Brain pericyte (primary cell): ENCODE results near the gene HSPA12B.

Experiments
- DNase-seq: peaks from one replicate; pipeline ENCODE4 v3.0.0-alpha.2; 2012; ENCODE audit warnings: low read depth, low spot score

The HSPA12B gene

GRCh38 chr20:3765171-3765882, 32.8 kb downstream of the HSPA12B start:
- DNase-seq: no peak

DNA sequence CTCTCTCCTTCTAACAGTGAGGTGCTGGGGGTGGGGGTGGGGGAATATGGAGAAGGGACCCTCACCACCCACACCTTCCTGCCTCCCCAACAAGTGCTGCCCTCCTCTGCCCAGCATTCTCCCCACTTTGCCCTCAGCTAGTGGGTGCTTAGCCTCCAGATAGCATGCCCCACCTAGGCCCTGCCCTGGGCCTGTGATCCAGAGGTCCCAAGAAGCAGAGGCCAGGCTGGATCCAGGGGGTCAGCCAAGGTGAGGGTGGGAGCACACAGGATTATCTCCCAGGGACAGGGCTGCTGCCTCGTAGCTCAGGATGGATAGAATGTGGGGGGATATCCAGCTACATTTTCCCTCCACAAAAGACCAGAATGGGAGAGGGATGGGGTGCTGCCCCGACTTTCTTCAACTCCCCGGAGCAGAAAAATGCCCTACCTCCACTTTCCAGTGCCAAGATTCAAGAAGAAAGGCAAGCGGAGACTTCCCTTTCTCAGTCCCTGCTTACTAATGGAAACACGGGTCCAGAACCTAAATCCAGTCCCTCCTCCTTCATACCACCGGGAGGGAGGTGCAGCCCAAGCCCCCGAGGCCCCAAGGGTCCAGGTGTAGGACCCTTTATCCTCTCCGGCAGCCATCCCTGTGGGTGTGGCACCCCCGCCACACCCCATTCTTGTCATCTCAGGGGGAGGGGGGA, 34.1 kb downstream of the HSPA12B start:
- no peak for DNase-seq

GRCh38 chr20:3767110-3767426, 34.6 kb downstream of the HSPA12B start:
- no peak for DNase-seq

GRCh38 chr20:3767427-3768341, 35.2 kb downstream of the HSPA12B start, which contains the start of gene ADISSP:
TSS of gene ADISSP (minus strand) at chr20:3767753. CDS start at chr20:3760100, 7,653 bp downstream.
- peak; percentile 94 for DNase-seq

DNA sequence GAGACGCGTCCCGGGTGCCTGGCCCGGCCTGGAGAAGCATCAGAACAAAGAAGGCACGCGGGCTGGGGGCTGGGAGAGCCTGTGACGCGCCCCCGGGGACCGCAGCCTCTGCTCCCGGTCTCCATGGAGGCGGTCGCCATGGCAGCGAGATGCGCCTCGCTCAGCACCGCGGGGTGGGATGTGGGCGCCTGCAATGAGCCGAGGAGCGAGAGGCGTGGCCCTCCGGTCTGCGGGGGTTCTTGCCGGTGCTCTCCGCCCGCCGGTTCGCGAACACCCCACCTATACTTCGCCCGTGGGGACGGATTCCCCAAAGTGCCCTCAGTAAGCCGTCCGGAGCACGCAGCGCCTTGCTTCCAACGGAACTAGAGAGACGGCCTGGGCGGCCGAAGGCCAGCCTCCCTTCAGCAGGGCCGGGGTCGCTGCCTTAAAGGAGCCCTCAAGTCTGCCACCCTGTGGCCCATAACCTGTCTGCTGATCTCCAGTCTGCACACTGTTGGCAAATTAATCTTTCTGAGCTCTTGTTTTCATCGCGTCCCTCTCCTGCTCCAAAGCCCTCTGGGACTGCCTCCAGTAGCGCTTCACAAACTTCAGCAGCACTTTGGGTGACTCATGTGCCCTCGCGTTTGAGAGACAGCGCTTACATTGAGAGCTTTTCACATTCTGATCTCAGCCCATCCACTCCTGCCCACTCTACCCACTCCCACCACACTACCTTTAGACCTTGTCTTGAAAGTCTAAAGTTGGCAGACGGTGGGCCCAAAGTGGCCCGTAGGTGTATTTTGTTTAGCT, 36.1 kb downstream of the HSPA12B start:
- no peak for DNase-seq

- no peak for DNase-seq
These were observed 39.1 kb downstream of the HSPA12B start for GRCh38 chr20:3771552-3772058.

GRCh38 chr20:3775457-3776108, 43.1 kb downstream of the HSPA12B start:
- DNase-seq: no peak

DNA sequence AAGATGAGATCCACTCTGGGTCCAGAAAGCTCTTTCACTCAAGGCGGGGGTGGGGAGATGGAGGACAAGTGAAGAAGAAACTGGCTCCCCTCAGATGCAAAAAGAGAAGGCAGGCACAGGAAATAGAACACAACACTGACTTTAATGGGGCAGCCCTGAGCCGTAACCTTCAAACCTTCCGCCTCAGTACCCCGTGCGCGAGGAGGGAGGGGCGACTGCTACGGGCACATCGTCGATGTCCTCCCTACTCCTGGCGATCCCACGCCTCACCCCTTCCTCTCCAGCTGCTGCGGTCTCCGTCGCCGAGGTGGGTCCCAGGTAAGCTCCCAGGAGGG, 44.9 kb downstream of the HSPA12B start:
- no peak for DNase-seq

DNA sequence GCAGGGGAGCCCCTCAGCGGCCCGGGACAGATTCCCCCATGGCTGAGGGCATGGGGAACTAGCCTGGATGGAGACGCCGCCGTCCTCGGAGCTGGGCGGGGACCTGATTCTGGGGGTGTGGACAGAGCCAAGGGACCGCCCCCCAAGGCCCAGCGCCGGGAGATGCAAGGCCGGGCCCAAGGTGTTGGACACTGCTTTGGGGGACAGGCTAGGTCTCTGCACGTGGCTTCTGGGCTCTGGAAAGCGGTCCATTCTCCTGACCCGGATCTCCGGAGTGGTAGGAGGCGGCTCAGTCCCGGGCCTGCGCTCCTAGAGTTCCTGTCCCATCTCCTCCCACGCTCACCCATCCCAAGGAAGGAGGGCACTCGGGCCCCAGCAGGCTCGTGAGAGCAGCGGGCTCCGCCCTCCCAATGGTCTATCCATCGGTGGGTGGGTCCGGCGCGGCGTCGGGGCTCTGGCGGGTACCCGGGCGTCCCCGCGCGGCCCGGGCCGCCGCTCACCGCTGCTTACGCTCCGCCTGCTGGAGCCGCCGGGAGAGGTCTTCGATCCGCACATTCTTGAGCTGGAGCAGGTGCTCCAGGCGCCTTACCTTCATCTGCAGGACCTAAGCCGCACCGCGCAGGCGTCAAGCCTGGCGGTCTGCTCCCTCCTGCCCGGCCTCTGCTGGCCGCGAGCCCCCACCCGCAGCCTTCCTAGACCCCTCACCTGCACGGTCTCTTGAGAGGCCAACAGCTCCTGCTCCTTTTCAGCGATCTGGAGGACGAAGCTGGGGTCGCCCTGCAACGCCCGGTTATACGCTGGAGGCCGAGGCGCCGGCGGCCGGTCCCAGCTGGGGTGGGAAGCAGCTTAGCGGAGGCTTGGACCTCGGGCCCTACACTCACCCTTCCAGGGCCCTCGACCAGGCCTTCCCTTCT, 45.5 kb downstream of the HSPA12B start:
- no peak for DNase-seq

DNA sequence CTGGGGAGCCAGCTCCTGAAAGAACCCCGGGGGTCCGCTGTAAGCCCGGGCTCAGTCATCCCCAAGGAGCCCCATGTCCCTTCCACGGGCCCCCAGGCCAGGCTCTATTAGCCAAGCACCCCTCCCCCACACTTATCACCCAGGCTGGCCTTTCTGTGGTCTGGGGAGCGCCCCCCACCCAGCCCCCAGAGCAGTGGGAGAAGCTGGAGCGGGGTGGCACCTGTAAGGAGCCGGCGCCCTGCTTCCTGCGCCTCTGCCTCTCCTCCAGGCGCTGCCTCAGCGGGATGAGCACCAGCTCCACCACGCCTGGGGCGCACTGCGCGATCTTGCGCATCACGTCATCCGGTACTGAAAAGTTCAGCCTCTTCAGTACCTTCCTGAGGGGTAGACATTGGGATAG, 46.5 kb downstream of the HSPA12B start:
- DNase-seq: no peak

GRCh38 chr20:3781153-3781910, 48.8 kb downstream of the HSPA12B start, which contains the start of gene SPEF1:
TSS of gene SPEF1 (minus strand) at chr20:3781448. CDS start at chr20:3781287, 161 bp downstream.
- peak; percentile 60 for DNase-seq

- DNase-seq: no peak
These were observed 50.1 kb downstream of the HSPA12B start for GRCh38 chr20:3782597-3782996.

- DNase-seq: no peak
These were observed 50.6 kb downstream of the HSPA12B start for GRCh38 chr20:3783068-3783489.

DNA sequence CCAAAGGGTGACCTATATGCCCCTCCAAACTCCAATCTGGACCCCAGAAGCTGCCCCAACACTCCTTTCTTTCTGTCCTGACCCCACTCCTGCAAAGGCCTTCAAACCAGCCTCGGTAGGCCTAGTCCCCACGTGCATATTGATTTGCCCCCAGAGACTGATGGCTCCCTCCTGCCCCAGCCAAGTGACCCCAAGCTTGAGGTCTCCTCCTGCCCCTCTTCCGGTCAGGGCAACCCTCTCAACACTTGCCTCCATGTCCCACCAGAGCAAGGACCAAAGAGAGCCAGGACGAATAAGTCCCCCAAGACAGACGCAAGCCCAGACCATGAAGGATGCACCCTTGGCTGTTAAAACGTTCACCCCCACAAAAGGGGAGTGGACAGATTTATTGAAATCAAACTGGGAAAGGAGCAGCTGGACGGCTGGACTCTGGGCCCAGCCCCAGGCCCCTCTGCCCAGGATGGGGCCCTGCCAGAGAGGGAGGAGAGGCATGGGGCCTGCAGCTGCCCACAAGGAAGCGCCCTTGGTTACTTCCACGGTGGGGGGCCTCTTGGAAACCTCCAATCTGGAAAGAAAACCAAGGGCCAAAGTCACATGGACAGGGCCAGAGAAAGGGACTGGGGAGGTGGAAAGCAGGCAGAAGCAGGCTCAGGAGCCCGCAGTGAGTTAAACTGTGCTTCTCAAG, 51.2 kb downstream of the HSPA12B start:
- no peak for DNase-seq

DNA sequence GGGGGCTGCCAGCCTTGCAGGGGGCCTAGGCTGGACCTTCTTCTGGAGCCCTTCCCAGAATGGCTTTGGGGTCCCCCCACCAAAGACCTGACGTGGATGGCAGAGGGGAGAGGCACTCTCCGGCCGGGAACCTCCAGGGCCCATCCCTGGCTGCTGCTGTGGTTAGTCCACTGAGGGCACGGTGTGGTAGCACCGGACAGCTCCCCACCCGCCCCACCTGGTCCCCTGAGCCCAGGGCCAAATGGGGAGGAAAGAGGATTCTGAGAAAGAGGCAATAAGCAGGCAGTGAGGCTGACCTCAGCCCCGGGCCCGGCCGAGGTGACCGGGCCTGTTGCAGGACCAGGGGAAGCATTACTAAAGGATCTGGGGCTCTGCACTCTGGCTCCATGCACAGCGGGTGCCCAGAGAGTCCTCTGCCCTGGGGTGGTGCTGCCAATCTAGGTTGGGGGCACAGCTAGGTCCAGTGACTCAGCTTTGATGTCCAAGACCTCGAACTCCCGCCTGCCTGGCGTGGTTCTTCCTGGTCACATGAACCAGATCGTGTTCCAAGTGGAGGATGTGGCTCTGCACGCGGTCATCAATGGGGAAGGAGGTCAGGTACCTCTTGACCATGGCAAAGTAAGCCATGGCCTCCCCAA, 51.9 kb downstream of the HSPA12B start:
- DNase-seq: no peak

DNA sequence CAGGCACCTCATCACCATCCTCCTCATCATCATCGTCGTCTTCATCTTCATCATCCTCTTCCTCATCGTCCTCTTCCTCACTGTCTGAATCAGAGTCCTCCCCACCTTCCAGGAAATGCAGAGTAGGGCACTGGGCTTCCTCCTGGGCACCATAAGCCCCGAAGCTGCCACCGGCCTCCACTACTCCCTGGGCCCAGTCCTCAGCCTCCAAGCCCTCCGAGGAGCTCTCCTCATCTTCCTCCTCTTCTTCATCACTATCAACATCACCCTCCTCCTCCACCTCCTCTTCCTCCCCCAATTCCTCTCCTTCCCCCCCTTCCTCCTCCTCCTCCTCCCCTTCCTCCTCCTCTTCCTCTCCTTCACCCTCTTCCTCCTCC, 52.4 kb downstream of the HSPA12B start:
- DNase-seq: no peak

GRCh38 chr20:3785240-3786125, 53.0 kb downstream of the HSPA12B start:
- DNase-seq: no peak
